GM12878 (cell line): ENCODE measurements around the gene ATP5PB. TPM values are rescaled to one million over a fixed set of nuclear protein-coding genes. Genes with fewer than 3 reads are reported as not detected.

Source experiments
- ATAC-seq: fragments of 200-7000 bp; cut with Tn5 transposase; 3 replicates; pipeline ENCODE4 v1.9.1; 2020; ENCODE audit warnings: mild to moderate bottlenecking, moderate library complexity
- BruUV-seq: library from RNA; stranded (reverse); fragments of 400-500 nt; replicated peaks from 2 replicates; lab custom pipeline; 2021; lab: Mats Ljungman, UMichigan
- CTCF ChIA-PET: fragments of 300-600 bp; sonication (Branson Sonifier 250); formaldehyde crosslinking; extraction: SDS; loops from one replicate; lab custom pipeline; 2021; ENCODE audit warnings: inconsistent platforms; lab: Yijun Ruan, JAX
- POLR2A ChIA-PET: fragments of 350-600 bp; formaldehyde crosslinking; extraction: SDS; loops from one replicate; lab custom pipeline; 2021; ENCODE audit warnings: inconsistent platforms; lab: Charles Lee
- RAD21 ChIA-PET: fragments of 300-600 bp; sonication (Branson Sonifier 250); formaldehyde crosslinking; loops from one replicate; lab custom pipeline; 2023; ENCODE audit warnings: antibody characterized with exemption; ENCODE audit not compliant: unreplicated experiment; lab: Charles Lee
- SMC1A ChIA-PET: fragments of 300-600 bp; sonication (Branson Sonifier 250); formaldehyde crosslinking; loops from one replicate; lab custom pipeline; 2023; ENCODE audit not compliant: unreplicated experiment, uncharacterized antibody; lab: Charles Lee
- DNase-seq: peaks from one replicate; pipeline ENCODE4 v3.0.0-alpha.2; 2011; ENCODE audit warnings: low read depth, low spot score
- FAIRE-seq: peaks from 3 replicates; lab custom pipeline; 2011; peaks lifted over from hg19 to GRCh38; lab: Jason Lieb, UNC
- H2AFZ ChIP-seq: 2 replicates; pipeline ENCODE4 v1.6.0; 2011; ENCODE audit warnings: low read depth, low read length, control low read depth; ENCODE audit not compliant: control insufficient read depth
- H3K27ac ChIP-seq: 2 replicates; pipeline ENCODE4 v1.5.1; 2011; ENCODE audit warnings: control low read depth; ENCODE audit not compliant: control insufficient read depth, insufficient read depth
- H3K27me3 ChIP-seq, 2 experiments: replicated peaks in 1 of 2; 2 replicates each; pipeline versions ENCODE4 v1.6.0 to v1.6.1; 2011; ENCODE audit warnings: low read length in 1 of 2; ENCODE audit not compliant: control insufficient read depth in 2 of 2, insufficient read depth in 2 of 2
- H3K36me3 ChIP-seq, 2 experiments: 2 replicates each; pipeline ENCODE4 v1.5.1; 2011; ENCODE audit warnings: low read length in 1 of 2; ENCODE audit not compliant: control insufficient read depth in 2 of 2, insufficient read depth in 2 of 2
- H3K4me1 ChIP-seq: 2 replicates; pipeline ENCODE4 v1.6.1; 2011; ENCODE audit warnings: mild to moderate bottlenecking, low read length, moderate library complexity, mixed read lengths; ENCODE audit not compliant: control insufficient read depth, insufficient read depth
- H3K4me2 ChIP-seq: 2 replicates; pipeline ENCODE4 v1.6.0; 2011; ENCODE audit warnings: control low read depth; ENCODE audit not compliant: control insufficient read depth, insufficient read depth
- H3K4me3 ChIP-seq: fragments of 200-600 bp; sonication (generic); 2 replicates; pipeline ENCODE4 v1.5.1; 2016
- H3K79me2 ChIP-seq: 2 replicates; pipeline ENCODE4 v1.6.0; 2011; ENCODE audit warnings: low read length; ENCODE audit not compliant: control insufficient read depth, insufficient read depth
- H3K9ac ChIP-seq: 2 replicates; pipeline ENCODE4 v1.8.0; 2011; ENCODE audit warnings: low read length, control low read depth, mixed read lengths; ENCODE audit not compliant: control insufficient read depth, insufficient read depth
- H3K9me3 ChIP-seq: replicated peaks from 3 replicates; pipeline ENCODE4 v1.5.1; 2011; ENCODE audit warnings: mild to moderate bottlenecking, low read length; ENCODE audit not compliant: control insufficient read depth, insufficient read depth
- H4K20me1 ChIP-seq: 2 replicates; pipeline ENCODE4 v1.6.0; 2011; ENCODE audit not compliant: control insufficient read depth, insufficient read depth
- CBX5 ChIP-seq: sonication (generic); IDR thresholded peaks from 2 replicates; pipeline ENCODE4 v1.6.1; 2016; ENCODE audit warnings: low read depth, moderate library complexity, mild to moderate bottlenecking, inconsistent platforms
- CHD2 ChIP-seq: IDR thresholded peaks from 2 replicates; pipeline ENCODE4 v1.6.1; 2011; ENCODE audit warnings: low read depth, low read length, improper control_type of control experiment, borderline replicate concordance
- PAX8 ChIP-seq: fragments of 450-650 bp; IDR thresholded peaks from 2 replicates; pipeline ENCODE4 v1.6.1; 2017; ENCODE audit warnings: mild to moderate bottlenecking, moderate library complexity
- YY1 ChIP-seq: IDR thresholded peaks from 2 replicates; pipeline ENCODE4 v1.6.1; 2011; ENCODE audit warnings: low read depth, mild to moderate bottlenecking, low read length
- ZBTB40 ChIP-seq: fragments of 450-650 bp; IDR thresholded peaks from 2 replicates; pipeline ENCODE4 v1.6.1; 2016; ENCODE audit warnings: mild to moderate bottlenecking, moderate library complexity, borderline replicate concordance
- WGBS: methylation state at CpG from one replicate; pipeline ENCODE4 v1.1.6; 2016; ENCODE audit warnings: low lambda C conversion rate; ENCODE audit not compliant: insufficient replicate concordance, insufficient coverage; ENCODE audit errors: missing lambda C conversion rate; 5-methylcytosine and 5-hydroxymethylcytosine counted together
- in situ Hi-C: fragments of 300-500 bp; cut with MboI; formaldehyde crosslinking; loops from 9 replicates; pipeline ENCODE4 v1.14.3; 2018; ENCODE audit warnings: mixed read lengths
- intact Hi-C: fragments of 100-400 bp; cut with micrococcal nuclease; formaldehyde crosslinking; loops from one replicate; pipeline ENCODE4 v1.14.2; 2022; ENCODE audit not compliant: unreplicated experiment
- polyA plus RNA-seq, 11 experiments: library from polyadenylated mRNA; depleted of rRNA in 4 of 11; unstranded in 6 of 11; stranded (reverse) in 5 of 11; fragments of >200 nt; fragmentation: Nextera tagmentation in 4 of 11; fragmentation: Illumina TruSeq in 1 of 11; extraction: Ambion mirVana in 4 of 11; extraction: Trizol in 1 of 11; gene quantifications; 1 replicate in 1 of 11; 2 replicates in 10 of 11; pipeline versions ENCODE4 v1.2.1 to v1.2.3, GENCODE V29; 2011 to 2016; ENCODE audit warnings: inconsistent platforms in 2 of 11, missing spikeins in 2 of 11, low read depth in 1 of 11
- total RNA-seq, 4 experiments: library from RNA; depleted of rRNA in 3 of 4; stranded (reverse); fragments of >200 nt in 3 of 4; fragmentation: Illumina TruSeq in 1 of 4; extraction: Trizol in 1 of 4; gene quantifications; 2 replicates each; pipeline versions ENCODE4 v1.2.1 to v1.2.3, GENCODE V29; 2013 to 2021

ATP5PB gene
- total and polyA plus RNA-seq, 10 of the 15 experiments (the other 5 are each of a cell fraction or from before 2014, with no cell fraction given): 380 to 1,760 (median 677) TPM

- intact Hi-C loops: loop anchor here (2.0 kb wide), 1 partner anchor 174 kb away; no protein-coding TSS in a partner anchor
- no peak for TF ChIP-seq CHD2
- no peak for TF ChIP-seq PAX8
- no peak for TF ChIP-seq ZBTB40
- no peak for TF ChIP-seq CBX5
- TF ChIP-seq YY1: no peak
- TF ChIP-seq, all 136 proteins: peak for 0
- ChIA-PET POLR2A (no interaction called here), SMC1A (interaction anchor here (0.9 to 12.1 kb wide), 6 partner anchors 11 to 272 kb away, joined by 3 to 128 read pairs (median 8); partner anchors contain the start of gene DDX20), RAD21 (interaction anchor here (2.1 to 3.9 kb wide), 3 partner anchors 25 to 285 kb away, joined by 12 to 29 read pairs (median 21); no protein-coding TSS in a partner anchor), CTCF (interaction anchor here (1.1 to 8.7 kb wide), 9 partner anchors 13 to 284 kb away, joined by 3 to 119 read pairs (median 14); no protein-coding TSS in a partner anchor)
- no peak for FAIRE-seq
- Histone ChIP-seq H3K4me1 (no peaks in the 10 kb centered on the region), H4K20me1 (no peaks in the 10 kb centered on the region), H2AFZ (no peak overlapping the region), H3K4me2 (no peak overlapping the region), H3K36me3 (no peaks in the 10 kb centered on the region), H3K79me2 (no peaks in the 10 kb centered on the region), H3K9me3 (no peaks in the 10 kb centered on the region), H3K27me3 (no peaks in the 10 kb centered on the region), H3K4me3 (no peak overlapping the region), H3K27ac (no peak overlapping the region), H3K9ac (no peak overlapping the region)
- DNase-seq: no peak
- no peak for ATAC-seq
- no TSS peak for BruUV-seq
- in situ Hi-C loops: loop anchor here (5.0 to 25.0 kb wide), 2 partner anchors 264 to 879 kb away; no protein-coding TSS in a partner anchor
- 84% methylated on average over 3 of the region's 3 CpGs for WGBS
Measured at GRCh38 chr1:111483166-111483565, 33.9 kb downstream of the ATP5PB start.
